Astrocyte (in vitro differentiated cells and primary cell): ENCODE measurements around the gene AOAH. TPM values are rescaled to one million over a fixed set of nuclear protein-coding genes. Genes with fewer than 3 reads are reported as not detected.

Experiments used
- DNase-seq: peaks from one replicate; pipeline ENCODE4 v3.0.0-alpha.2; 2010; ENCODE audit warnings: low read depth
- FAIRE-seq: peaks from 2 replicates; lab custom pipeline; 2011; peaks lifted over from hg19 to GRCh38; lab: Jason Lieb, UNC
- H2AFZ ChIP-seq: 2 replicates; pipeline ENCODE4 v1.6.0; 2012; ENCODE audit warnings: low read depth, low read length, inconsistent platforms
- H3K27ac ChIP-seq: 2 replicates; pipeline ENCODE4 v1.5.1; 2011; ENCODE audit warnings: low read depth, low read length, inconsistent platforms
- H3K27me3 ChIP-seq: 2 replicates; pipeline ENCODE4 v1.6.0; 2011; ENCODE audit warnings: low read length, inconsistent platforms; ENCODE audit not compliant: insufficient read depth
- H3K36me3 ChIP-seq: 2 replicates; pipeline ENCODE4 v1.5.1; 2011; ENCODE audit warnings: low read length, inconsistent platforms; ENCODE audit not compliant: insufficient read depth
- H3K4me1 ChIP-seq: 2 replicates; pipeline ENCODE4 v1.5.1; 2011; ENCODE audit warnings: low read length, inconsistent platforms; ENCODE audit not compliant: insufficient read depth
- H3K4me2 ChIP-seq: 2 replicates; pipeline ENCODE4 v1.6.0; 2012; ENCODE audit warnings: low read length, inconsistent platforms
- H3K4me3 ChIP-seq: 2 replicates; pipeline ENCODE4 v1.5.1; 2011; ENCODE audit warnings: low read depth, mild to moderate bottlenecking, low read length, inconsistent platforms; ENCODE audit not compliant: insufficient read depth
- H3K79me2 ChIP-seq: 2 replicates; pipeline ENCODE4 v1.6.0; 2012; ENCODE audit warnings: mild to moderate bottlenecking, low read length, inconsistent platforms; ENCODE audit not compliant: insufficient read depth
- H3K9ac ChIP-seq: 2 replicates; pipeline ENCODE4 v1.6.0; 2012; ENCODE audit warnings: mild to moderate bottlenecking, low read length, inconsistent platforms
- H3K9me3 ChIP-seq: 2 replicates; pipeline ENCODE4 v1.5.1; 2012; ENCODE audit warnings: low read depth, mild to moderate bottlenecking, low read length, inconsistent platforms; ENCODE audit not compliant: insufficient read depth
- H4K20me1 ChIP-seq: 2 replicates; pipeline ENCODE4 v1.6.0; 2012; ENCODE audit warnings: low read length, inconsistent platforms; ENCODE audit not compliant: insufficient read depth
- H3K27ac Mint-ChIP-seq: one replicate; pipeline ENCODE4 v1.8.0; 2021; ENCODE audit warnings: mild to moderate bottlenecking, mixed read lengths; ENCODE audit not compliant: unreplicated experiment
- H3K27me3 Mint-ChIP-seq: one replicate; pipeline ENCODE4 v1.8.0; 2021; ENCODE audit warnings: low read depth, mixed read lengths; ENCODE audit not compliant: unreplicated experiment
- H3K36me3 Mint-ChIP-seq: one replicate; pipeline ENCODE4 v1.8.0; 2021; ENCODE audit warnings: low read depth, mixed read lengths; ENCODE audit not compliant: unreplicated experiment
- H3K4me1 Mint-ChIP-seq: one replicate; pipeline ENCODE4 v1.8.0; 2021; ENCODE audit warnings: low read depth, mixed read lengths; ENCODE audit not compliant: unreplicated experiment
- H3K4me3 Mint-ChIP-seq: one replicate; pipeline ENCODE4 v1.8.0; 2021; ENCODE audit warnings: mild to moderate bottlenecking, moderate library complexity, mixed read lengths; ENCODE audit not compliant: unreplicated experiment
- H3K9me3 Mint-ChIP-seq: one replicate; pipeline ENCODE4 v1.8.0; 2021; ENCODE audit warnings: mild to moderate bottlenecking, mixed read lengths; ENCODE audit not compliant: unreplicated experiment
- CTCF ChIP-seq: IDR thresholded peaks from 2 replicates; pipeline ENCODE4 v1.5.1; 2011; ENCODE audit warnings: low read depth, mild to moderate bottlenecking, inconsistent platforms, low read length, moderate library complexity; ENCODE audit not compliant: insufficient read depth
- EZH2 ChIP-seq: IDR thresholded peaks from 2 replicates; pipeline ENCODE4 v1.6.1; 2012; ENCODE audit warnings: mild to moderate bottlenecking, low read length, inconsistent platforms; ENCODE audit not compliant: insufficient read depth
- total RNA-seq: library from RNA; stranded (reverse); gene quantifications from 2 replicates; pipeline ENCODE4 v1.2.1, GENCODE V29; 2021

AOAH gene
- total RNA-seq, 1 donor from 2014 or later, result not detected

DNA sequence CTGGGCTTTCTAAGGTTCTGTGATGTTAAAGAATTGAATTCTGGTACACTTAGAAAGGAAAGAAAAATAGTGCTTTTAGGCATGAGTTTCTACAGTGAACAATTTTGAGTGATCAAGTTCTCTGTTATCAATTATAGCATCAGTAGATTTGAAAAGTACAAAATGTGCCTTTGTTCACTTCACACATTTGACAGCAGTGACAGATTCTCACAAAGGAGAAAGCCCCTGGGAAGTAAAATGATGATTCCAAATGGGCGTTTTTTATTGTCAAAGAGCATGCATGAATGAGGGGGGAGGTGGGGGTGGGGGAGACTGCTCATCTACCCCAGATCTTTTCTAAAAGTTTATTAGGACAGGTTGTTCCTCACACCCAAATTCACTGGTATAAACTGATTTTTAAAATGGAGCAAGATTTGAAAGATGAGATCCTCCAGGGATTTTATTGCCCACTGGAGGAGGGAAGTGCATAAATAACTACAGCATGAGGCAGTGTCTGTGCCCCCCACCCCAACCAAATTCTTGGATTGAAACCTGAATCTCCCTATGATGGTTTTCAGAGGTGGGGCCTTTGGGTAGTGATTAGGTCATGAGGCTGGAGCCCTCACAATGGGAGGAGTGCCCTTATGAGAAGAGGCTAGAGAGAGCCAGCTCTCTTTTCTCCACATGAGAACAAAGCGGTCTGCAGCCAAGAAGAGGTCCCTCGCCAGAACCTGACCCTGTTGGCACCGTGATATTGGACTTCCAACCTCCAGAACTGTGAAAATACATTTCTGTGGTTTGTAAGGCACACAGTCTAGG is 79.5 kb downstream of the AOAH start:
- peaks cover 3% of the 10 kb centered on the region for H3K4me1 Mint-ChIP-seq
- Histone ChIP-seq H3K36me3 (no peaks in the 10 kb centered on the region), H3K4me1 (no peaks in the 10 kb centered on the region), H2AFZ (no peak overlapping the region), H3K79me2 (no peaks in the 10 kb centered on the region), H3K27ac (no peak overlapping the region), H4K20me1 (no peaks in the 10 kb centered on the region), H3K9ac (no peak overlapping the region), H3K4me3 (no peak overlapping the region), H3K27me3 (peaks cover 3% of the 10 kb centered on the region), H3K9me3 (no peaks in the 10 kb centered on the region), H3K4me2 (no peak overlapping the region)
- FAIRE-seq (no peak), DNase-seq (peak; percentile 19)
- peaks cover 1% of the 10 kb centered on the region for H3K27me3 Mint-ChIP-seq
- H3K27ac Mint-ChIP-seq, result no peak overlapping the region
- peaks cover 3% of the 10 kb centered on the region for H3K36me3 Mint-ChIP-seq
- no peak overlapping the region for H3K4me3 Mint-ChIP-seq
- TF ChIP-seq CTCF (no peak), EZH2 (no peak)
- H3K9me3 Mint-ChIP-seq, result no peaks in the 10 kb centered on the region

DNA sequence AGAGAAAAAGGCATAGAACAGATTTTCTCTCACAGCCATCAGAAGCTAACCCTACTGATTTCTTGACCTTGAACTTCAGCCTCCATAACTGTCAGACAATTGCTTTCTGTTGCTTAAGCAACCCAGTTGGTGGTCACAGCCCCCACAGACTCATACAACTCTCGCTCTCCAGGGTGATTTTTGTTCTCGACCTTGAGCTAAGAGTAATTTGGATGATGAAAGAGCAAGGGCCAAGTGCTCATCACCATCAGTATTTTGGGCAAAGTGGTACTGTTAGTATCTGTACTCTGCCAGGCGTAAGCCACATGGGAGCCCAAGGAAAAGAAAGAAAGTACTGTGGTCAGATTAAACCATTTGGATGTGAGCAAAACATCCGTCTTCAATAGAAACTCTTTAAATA is 81.9 kb downstream of the AOAH start:
- H3K4me2 ChIP-seq, result no peak overlapping the region
- H3K4me1 ChIP-seq, result no peaks in the 10 kb centered on the region
- TF ChIP-seq CTCF (no peak), EZH2 (no peak)
- Mint-ChIP-seq H3K4me1 (peaks cover 3% of the 10 kb centered on the region), H3K27ac (no peak overlapping the region), H3K9me3 (no peaks in the 10 kb centered on the region), H3K36me3 (peaks cover 5% of the 10 kb centered on the region), H3K27me3 (peaks cover 4% of the 10 kb centered on the region), H3K4me3 (no peak overlapping the region)
- H3K9ac ChIP-seq, result no peak overlapping the region
- FAIRE-seq (no peak), DNase-seq (no peak)
- H3K36me3 ChIP-seq, result no peaks in the 10 kb centered on the region
- no peaks in the 10 kb centered on the region for H4K20me1 ChIP-seq
- H3K27me3 ChIP-seq, result peaks cover 3% of the 10 kb centered on the region
- H3K4me3 ChIP-seq, result no peak overlapping the region
- H2AFZ ChIP-seq, result no peak overlapping the region
- H3K9me3 ChIP-seq, result no peaks in the 10 kb centered on the region
- no peaks in the 10 kb centered on the region for H3K79me2 ChIP-seq
- H3K27ac ChIP-seq, result no peak overlapping the region

DNA sequence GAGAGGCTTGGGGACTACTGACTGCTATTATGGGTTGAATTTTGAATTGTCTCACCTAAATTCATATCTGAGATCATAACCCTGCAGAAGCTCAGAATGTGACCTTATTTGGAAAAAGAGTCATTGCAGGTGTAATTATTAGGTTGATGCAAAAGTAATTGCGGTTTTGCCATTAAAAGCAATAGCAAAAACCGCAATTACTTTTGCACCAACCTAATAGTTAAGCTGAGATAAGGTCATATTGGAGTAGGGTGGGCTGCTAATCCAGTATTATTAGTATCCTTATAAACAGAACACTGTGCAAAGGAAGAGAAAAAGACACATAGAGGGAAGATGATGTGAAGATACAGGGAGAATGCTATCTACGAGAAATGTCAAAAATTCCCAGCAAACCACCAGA is 82.3 kb downstream of the AOAH start:
- no peak for DNase-seq
- peaks cover 5% of the 10 kb centered on the region for H3K36me3 Mint-ChIP-seq
- Histone ChIP-seq H3K9me3 (no peaks in the 10 kb centered on the region), H3K4me2 (no peak overlapping the region), H4K20me1 (no peaks in the 10 kb centered on the region), H2AFZ (no peak overlapping the region), H3K4me1 (no peaks in the 10 kb centered on the region), H3K27ac (no peak overlapping the region), H3K9ac (no peak overlapping the region), H3K36me3 (no peaks in the 10 kb centered on the region), H3K4me3 (no peak overlapping the region), H3K27me3 (peaks cover 3% of the 10 kb centered on the region), H3K79me2 (no peaks in the 10 kb centered on the region)
- H3K4me3 Mint-ChIP-seq, result no peak overlapping the region
- TF ChIP-seq CTCF (no peak), EZH2 (no peak)
- peaks cover 4% of the 10 kb centered on the region for H3K27me3 Mint-ChIP-seq
- H3K27ac Mint-ChIP-seq, result no peak overlapping the region
- no peaks in the 10 kb centered on the region for H3K9me3 Mint-ChIP-seq
- H3K4me1 Mint-ChIP-seq, result peaks cover 3% of the 10 kb centered on the region
- no peak for FAIRE-seq
